Epithelial cell of proximal tubule (primary cell): ENCODE data around the gene TTC12. TPM values are rescaled to one million over a fixed set of nuclear protein-coding genes. Genes with fewer than 3 reads are reported as not detected.

ENCODE experiments used
- DNase-seq: peaks from one replicate; pipeline ENCODE4 v3.0.0-alpha.2; 2011; ENCODE audit warnings: low read depth
- H3K4me3 ChIP-seq: 2 replicates; pipeline ENCODE4 v1.5.1; 2011; ENCODE audit warnings: low read depth, mild to moderate bottlenecking, low read length
- CTCF ChIP-seq: conservative IDR thresholded peaks from 2 replicates; pipeline ENCODE4 v1.5.1; 2012; ENCODE audit warnings: low read depth, mild to moderate bottlenecking, low read length
- total RNA-seq: library from RNA; depleted of rRNA; stranded (reverse); fragments of >200 nt; gene quantifications from 2 replicates; pipeline ENCODE4 v1.2.3, GENCODE V29; 2015

The TTC12 gene
- total RNA-seq, 1 donor from 2014 or later, result 6.9 TPM

DNA sequence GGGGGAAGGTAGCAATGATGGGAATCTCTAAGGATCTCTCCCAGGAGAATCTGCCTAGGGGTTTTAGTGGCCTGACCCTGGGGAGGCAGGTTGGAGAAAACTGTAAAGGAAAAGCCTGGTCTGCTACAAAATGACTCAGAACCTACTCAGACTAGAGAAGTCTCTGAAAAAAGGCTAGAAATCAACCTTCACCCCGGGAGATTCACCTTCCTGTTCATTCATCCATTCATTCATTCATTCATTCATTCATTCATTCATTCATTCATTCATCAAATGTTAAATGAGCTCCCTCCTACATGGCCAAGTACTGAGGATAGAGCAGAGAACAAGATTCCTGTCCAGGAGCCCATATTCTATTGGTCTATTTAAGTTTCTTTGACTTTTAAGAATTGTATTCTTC lies 64.3 kb downstream of the TTC12 start:
- DNase-seq, result no peak
- no peak overlapping the region for H3K4me3 ChIP-seq
- TF ChIP-seq CTCF, result no peak

GRCh38 chr11:113382121-113382520 lies 67.7 kb downstream of the TTC12 start:
- no peak for TF ChIP-seq CTCF
- no peak for DNase-seq
- no peak overlapping the region for H3K4me3 ChIP-seq

GRCh38 chr11:113384551-113384950 lies 70.2 kb downstream of the TTC12 start:
- peak; percentile 16 for DNase-seq
- H3K4me3 ChIP-seq, result no peak overlapping the region
- TF ChIP-seq CTCF, result no peak

DNA sequence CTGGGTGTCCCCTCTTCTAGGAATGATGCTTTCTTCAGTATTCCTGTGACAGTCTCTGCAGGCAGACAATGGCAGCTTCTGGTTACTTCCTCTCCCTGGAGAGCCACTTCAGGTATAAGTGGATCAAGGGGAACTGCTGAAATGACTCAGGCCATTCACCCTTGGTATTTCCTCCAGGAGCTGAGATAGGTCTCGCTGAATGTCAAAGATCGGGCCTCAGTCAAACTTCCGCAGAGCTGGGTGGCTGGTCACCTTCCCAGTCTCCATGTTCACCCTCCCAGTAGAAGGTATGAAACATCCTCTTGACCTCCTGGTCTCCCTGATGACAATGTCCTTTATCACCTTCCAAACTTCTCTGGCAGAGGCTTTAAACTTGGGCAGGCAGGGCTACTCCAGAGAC lies 71.4 kb downstream of the TTC12 start:
- TF ChIP-seq CTCF, result no peak
- DNase-seq, result no peak
- H3K4me3 ChIP-seq, result no peak overlapping the region

DNA sequence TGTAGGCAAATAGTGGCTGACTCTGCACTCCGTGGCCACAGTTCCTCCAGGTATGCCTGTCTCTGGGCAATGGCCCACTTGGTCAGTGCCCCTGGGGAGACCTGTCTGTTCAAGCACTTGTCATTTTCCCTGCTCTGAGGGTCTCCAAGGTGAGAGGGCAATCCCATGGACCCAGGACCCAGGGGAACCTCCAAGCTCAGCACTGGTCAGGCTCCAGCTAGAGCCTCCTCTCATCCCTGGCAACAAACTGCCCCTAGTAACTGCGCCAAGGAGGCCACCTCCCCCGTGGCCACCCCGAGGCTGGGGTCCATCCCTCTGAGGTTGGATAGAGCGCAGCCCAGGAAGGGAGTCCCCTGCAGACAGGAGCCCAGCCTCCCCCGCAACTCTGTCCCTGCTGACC lies 72.5 kb downstream of the TTC12 start:
- TF ChIP-seq CTCF, result no peak
- no peak for DNase-seq
- no peak overlapping the region for H3K4me3 ChIP-seq

- TF ChIP-seq CTCF, result no peak
- H3K4me3 ChIP-seq, result no peak within 1 kb of the TSS
- no peak for DNase-seq
Observed at GRCh38 chr11:113387605-113388211, 73.3 kb downstream of the TTC12 start, which contains the start of gene ANKK1. Gene ANKK1 (plus strand): TSS chr11:113387779. CDS start chr11:113387885, 106 bp downstream.

DNA sequence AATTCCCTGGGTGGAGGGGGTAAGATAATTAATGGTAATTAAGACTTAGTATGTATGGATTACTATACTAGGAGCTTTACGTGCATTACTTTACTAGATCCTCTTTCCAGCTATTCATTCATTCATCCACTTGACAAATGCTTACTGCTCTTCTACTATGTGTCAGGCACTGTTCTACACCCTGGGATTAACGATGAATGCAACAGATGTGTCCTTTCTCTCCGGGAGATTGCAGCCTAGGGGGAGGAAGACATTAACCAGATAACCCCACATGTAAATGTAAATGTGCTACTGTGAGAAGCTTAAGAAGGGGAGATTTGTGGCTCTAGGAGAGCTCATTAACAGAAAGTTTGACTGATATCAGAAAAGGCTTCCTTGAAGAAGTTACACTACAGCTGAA lies 74.9 kb downstream of the TTC12 start:
- no peak for TF ChIP-seq CTCF
- no peak for DNase-seq
- no peak overlapping the region for H3K4me3 ChIP-seq
